Gastrocnemius medialis (tissue), 4 donors: ENCODE data around the gene APBA1. TPM values are rescaled to one million over a fixed set of nuclear protein-coding genes. Genes with fewer than 3 reads are reported as not detected.

ENCODE experiments used
- ATAC-seq, 2 donors: fragments of 150-250 bp; one replicate each; pipeline ENCODE4 v1.9.1; 2016
- DNase-seq, 2 donors: peaks; one replicate each; pipeline ENCODE4 v3.0.0-alpha.2; 2019
- H3K27ac ChIP-seq, 4 donors: fragments of 200-600 bp; sonication (generic); 1 replicate in 1 of 4; 2 replicates in 3 of 4; pipeline ENCODE4 v1.5.1; 2016 to 2018; ENCODE audit warnings: mild to moderate bottlenecking in 2 of 4, moderate library complexity in 1 of 4
- H3K27me3 ChIP-seq, 3 donors: fragments of 200-600 bp; sonication (generic) in 2 of 3; 1 replicate in 1 of 3; 2 replicates in 2 of 3; pipeline versions ENCODE4 v1.5.1 to v1.6.0; 2016 to 2019; ENCODE audit warnings: mild to moderate bottlenecking in 1 of 3, moderate library complexity in 1 of 3
- H3K36me3 ChIP-seq, 2 donors: fragments of 200-600 bp; sonication (generic) in 1 of 2; one replicate each; pipeline ENCODE4 v1.5.1; 2017 to 2018
- H3K4me1 ChIP-seq, 2 donors: fragments of 200-600 bp; sonication (generic) in 1 of 2; one replicate each; pipeline ENCODE4 v1.5.1; 2016 to 2017; ENCODE audit warnings: mild to moderate bottlenecking in 2 of 2
- H3K4me3 ChIP-seq, 4 donors: fragments of 200-600 bp; sonication (generic) in 3 of 4; 1 replicate in 1 of 4; 2 replicates in 3 of 4; pipeline ENCODE4 v1.5.1; 2016 to 2019; ENCODE audit warnings: mild to moderate bottlenecking in 2 of 4
- H3K9me3 ChIP-seq, 3 donors: fragments of 200-600 bp; sonication (generic) in 2 of 3; 1 replicate in 1 of 3; 2 replicates in 2 of 3; pipeline ENCODE4 v1.5.1; 2016 to 2019
- CTCF ChIP-seq, 5 experiments: fragments of 450-650 bp in 3 of 5; fragments of 200-600 bp in 2 of 5; sonication (generic) in 2 of 5; IDR thresholded peaks in 4 of 5; conservative IDR thresholded peaks in 1 of 5; 1 replicate in 4 of 5; 2 replicates in 1 of 5; pipeline ENCODE4 v1.5.1; 2016 to 2019; ENCODE audit warnings: antibody characterized with exemption in 5 of 5, mild to moderate bottlenecking in 3 of 5, moderate library complexity in 3 of 5
- POLR2A ChIP-seq, 2 donors: fragments of 450-650 bp; IDR thresholded peaks; one replicate each; pipeline ENCODE4 v1.6.1; 2017; ENCODE audit warnings: antibody characterized with exemption in 2 of 2, mild to moderate bottlenecking in 2 of 2, moderate library complexity in 2 of 2
- in situ Hi-C, 4 donors: fragments of 200-750 bp; cut with MboI; loops; one replicate each; pipeline versions ENCODE4 v1.15.0 to v1.8.0; 2017; ENCODE audit warnings: low sequenced_read_pairs in 4 of 4
- intact Hi-C: fragments of 100-400 bp; cut with DNase I; formaldehyde crosslinking; loops from one replicate; pipeline ENCODE4 v1.15.1; 2023; ENCODE audit warnings: low total_unique reads
- total RNA-seq, 4 donors: library from RNA; depleted of rRNA; stranded (reverse); fragments of >200 nt; gene quantifications; one replicate each; pipeline versions ENCODE4 v1.1.0 to v1.2.3, GENCODE V29; 2016

APBA1 gene
- total RNA-seq, 4 donors from 2014 or later = 0.61 to 2.3 (median 1.4) TPM

- TF ChIP-seq CTCF (IDR thresholded peaks at IDR 0.05 in 4 of 5, conservative IDR thresholded peaks at IDR 0.05 in 1 of 5) (no peak), POLR2A (IDR thresholded peaks at IDR 0.05) (no peak)
- H3K9me3 ChIP-seq = no peaks in the 10 kb centered on the region
- ATAC-seq = no peak
- H3K27me3 ChIP-seq = no peaks in the 10 kb centered on the region
- H3K27ac ChIP-seq = no peak overlapping the region
- H3K36me3 ChIP-seq = no peaks in the 10 kb centered on the region
- peaks cover 6 to 20% of the 10 kb centered on the region in 2 donors for H3K4me1 ChIP-seq
- no peak overlapping the region for H3K4me3 ChIP-seq
- in situ Hi-C loops (loop anchor here in 2 of 4 donors (10.0 to 25.0 kb wide), 2 partner anchors 200 to 212 kb away; no protein-coding TSS in a partner anchor), intact Hi-C loops (no loop called here)
- DNase-seq = no peak
These were observed 2.7 kb upstream of the APBA1 start for GRCh38 chr9:69674716-69675438.

GRCh38 chr9:69674112-69674685, 2.0 kb upstream of the APBA1 start:
- Histone ChIP-seq H3K27ac (no peak overlapping the region), H3K27me3 (no peaks in the 10 kb centered on the region), H3K4me3 (no peak overlapping the region), H3K9me3 (no peaks in the 10 kb centered on the region), H3K36me3 (no peaks in the 10 kb centered on the region), H3K4me1 (peaks cover 6 to 20% of the 10 kb centered on the region in 2 donors)
- DNase-seq (no peak), ATAC-seq (no peak)
- intact Hi-C loops (no loop called here), in situ Hi-C loops (loop anchor here in 2 of 4 donors (10.0 to 25.0 kb wide), 2 partner anchors 201 to 213 kb away; no protein-coding TSS in a partner anchor)
- TF ChIP-seq POLR2A (IDR thresholded peaks at IDR 0.05) (no peak), CTCF (IDR thresholded peaks at IDR 0.05 in 4 of 5, conservative IDR thresholded peaks at IDR 0.05 in 1 of 5) (no peak)

- in situ Hi-C loops = loop anchor here in 2 of 4 donors (10.0 to 25.0 kb wide), 2 partner anchors 202 to 214 kb away; no protein-coding TSS in a partner anchor
- H3K4me1 ChIP-seq = peaks cover 6 to 20% of the 10 kb centered on the region in 2 donors
- DNase-seq (no peak), ATAC-seq (no peak)
- H3K36me3 ChIP-seq = no peaks in the 10 kb centered on the region
- H3K9me3 ChIP-seq = no peaks in the 10 kb centered on the region
- no peaks in the 10 kb centered on the region for H3K27me3 ChIP-seq
- intact Hi-C loops = loop anchor here (1.0 to 2.0 kb wide), 2 partner anchors 86 to 206 kb away; no protein-coding TSS in a partner anchor
- H3K27ac ChIP-seq = peak overlapping the region; percentile 60 to 76 (median 66)
- H3K4me3 ChIP-seq = peak overlapping the region; percentile 75 to 85 (median 78)
- no peak for TF ChIP-seq POLR2A (IDR thresholded peaks at IDR 0.05)
- no peak for TF ChIP-seq CTCF (IDR thresholded peaks at IDR 0.05 in 4 of 5, conservative IDR thresholded peaks at IDR 0.05 in 1 of 5)
These were observed 1.1 kb upstream of the APBA1 start for GRCh38 chr9:69673311-69673640.

- DNase-seq (peak; percentile 57 to 63), ATAC-seq (peak; percentile 85 to 91)
- TF ChIP-seq POLR2A (IDR thresholded peaks at IDR 0.05) (no peak), CTCF (IDR thresholded peaks at IDR 0.05 in 4 of 5, conservative IDR thresholded peaks at IDR 0.05 in 1 of 5) (peak; percentile 58 to 91 (median 84))
- H3K4me1 ChIP-seq = peaks cover 6 to 20% of the 10 kb centered on the region in 2 donors
- no peaks in the 10 kb centered on the region for H3K27me3 ChIP-seq
- H3K36me3 ChIP-seq = no peaks in the 10 kb centered on the region
- intact Hi-C loops (loop anchor here (1.0 to 2.0 kb wide), 2 partner anchors 87 to 206 kb away; no protein-coding TSS in a partner anchor), in situ Hi-C loops (loop anchor here in 2 of 4 donors (10.0 to 25.0 kb wide), 2 partner anchors 202 to 215 kb away; no protein-coding TSS in a partner anchor)
- no peaks in the 10 kb centered on the region for H3K9me3 ChIP-seq
- peak overlapping the region; percentile 75 to 85 (median 78) for H3K4me3 ChIP-seq
- peak overlapping the region; percentile 60 to 76 (median 66) for H3K27ac ChIP-seq
These were observed 582 bp upstream of the APBA1 start for GRCh38 chr9:69672596-69673310.
